ENCODE data around the gene VPS39. TPM values are rescaled to one million over a fixed set of nuclear protein-coding genes. Genes with fewer than 3 reads are reported as not detected.
"Not testable (repeated sequence)": the region's sequence is repeated elsewhere in the genome, so short reads cannot be mapped to it uniquely, and the experiment has no call there.

The VPS39 gene
- 10 to 100 TPM; 14.9 to 42.7 (median 28.9) TPM for polyA plus RNA-seq (ENCODE audit: low read depth in 6 of 6)

GRCh38 chr15:42207674-42208579 is at the start of gene VPS39:
TSS of gene VPS39 (minus strand) at chr15:42208304. CDS start at chr15:42208153, 151 bp downstream.
- H3K27ac Mint-ChIP-seq = peak within 1 kb of the TSS; percentile 85 to 95 (median 94)
- H3K27me3 Mint-ChIP-seq = no peaks in the 10 kb centered on the region
- H3K36me3 Mint-ChIP-seq = peaks cover 0 to 8% of the 10 kb centered on the region in 2 donors

GRCh38 chr15:42253300-42253699 is 45.2 kb upstream of the VPS39 start:
- peaks cover 29 to 40% of the 10 kb centered on the region in 2 donors for H3K36me3 Mint-ChIP-seq
- no peak overlapping the region for H3K4me3 Mint-ChIP-seq
- no peak overlapping the region for H3K27ac Mint-ChIP-seq
- H3K4me1 Mint-ChIP-seq = peaks cover 1 to 17% (median 12%) of the 10 kb centered on the region in 3 donors
- no peak for ATAC-seq (ENCODE audit: low read depth in 2 of 2)
- no peaks in the 10 kb centered on the region for H3K27me3 Mint-ChIP-seq
- H3K9me3 Mint-ChIP-seq = peaks cover 0 to 8% (median 4%) of the 10 kb centered on the region in 7 donors
- no peak for DNase-seq

More at GRCh38 chr15:42207674-42208579, at the start of gene VPS39:
- peaks cover 33 to 40% (median 38%) of the 10 kb centered on the region in 3 donors for H3K4me1 Mint-ChIP-seq
- peak within 1 kb of the TSS; percentile 86 to 98 (median 96) for H3K4me3 Mint-ChIP-seq
- DNase-seq (peak; percentile 77), ATAC-seq (ENCODE audit: low read depth in 2 of 2) (peak; percentile 98 to 99)
- no peaks in the 10 kb centered on the region for H3K9me3 Mint-ChIP-seq

- Mint-ChIP-seq H3K9me3 (no peaks in the 10 kb centered on the region), H3K4me3 (no peak overlapping the region), H3K36me3 (peaks cover 8 to 31% of the 10 kb centered on the region in 2 donors), H3K27ac (no peak overlapping the region), H3K4me1 (peaks cover 0 to 6% (median 0%) of the 10 kb centered on the region in 3 donors), H3K27me3 (no peaks in the 10 kb centered on the region)
- DNase-seq (no peak), ATAC-seq (ENCODE audit: low read depth in 2 of 2) (no peak)
These were observed 32.7 kb upstream of the VPS39 start for GRCh38 chr15:42240823-42241222.

- ATAC-seq (ENCODE audit: low read depth in 2 of 2) (no peak), DNase-seq (no peak)
- Mint-ChIP-seq H3K27me3 (no peaks in the 10 kb centered on the region), H3K4me3 (no peak overlapping the region), H3K4me1 (peaks cover 0 to 6% (median 4%) of the 10 kb centered on the region in 3 donors), H3K27ac (peak overlapping the region in 1 of 6 donors; percentile 27), H3K9me3 (no peaks in the 10 kb centered on the region), H3K36me3 (peaks cover 19 to 39% of the 10 kb centered on the region in 2 donors)
These were observed 31.6 kb upstream of the VPS39 start for GRCh38 chr15:42239528-42240182.

GRCh38 chr15:42233107-42233506 is 25.0 kb upstream of the VPS39 start:
- Mint-ChIP-seq H3K27ac (peak overlapping the region in 3 of 6 donors; percentile 21 to 63 (median 44)), H3K27me3 (no peaks in the 10 kb centered on the region), H3K4me3 (no peak overlapping the region), H3K9me3 (no peaks in the 10 kb centered on the region), H3K4me1 (peaks cover 0 to 8% (median 0%) of the 10 kb centered on the region in 3 donors), H3K36me3 (peaks cover 30 to 44% of the 10 kb centered on the region in 2 donors)
- ATAC-seq (ENCODE audit: low read depth in 2 of 2) (no peak), DNase-seq (no peak)

- Mint-ChIP-seq H3K9me3 (no peaks in the 10 kb centered on the region), H3K4me1 (peaks cover 0 to 8% (median 0%) of the 10 kb centered on the region in 3 donors), H3K27ac (peak overlapping the region in 1 of 6 donors; percentile 72), H3K27me3 (no peaks in the 10 kb centered on the region), H3K36me3 (peaks cover 30 to 44% of the 10 kb centered on the region in 2 donors), H3K4me3 (no peak overlapping the region)
- DNase-seq (no peak), ATAC-seq (ENCODE audit: low read depth in 2 of 2) (no peak)
These were observed 24.5 kb upstream of the VPS39 start for GRCh38 chr15:42232606-42233005.

GRCh38 chr15:42231088-42231487 is 23.0 kb upstream of the VPS39 start:
- Mint-ChIP-seq H3K27ac (peak overlapping the region in 1 of 6 donors; percentile 3), H3K27me3 (no peaks in the 10 kb centered on the region), H3K36me3 (peaks cover 22 to 40% of the 10 kb centered on the region in 2 donors), H3K4me3 (no peak overlapping the region), H3K9me3 (no peaks in the 10 kb centered on the region), H3K4me1 (peaks cover 0 to 8% (median 0%) of the 10 kb centered on the region in 3 donors)
- DNase-seq (no peak), ATAC-seq (ENCODE audit: low read depth in 2 of 2) (no peak)

- not testable (repeated sequence) for H3K9me3 Mint-ChIP-seq; ATAC-seq (ENCODE audit: low read depth in 2 of 2); H3K4me1 Mint-ChIP-seq; H3K27me3 Mint-ChIP-seq; H3K4me3 Mint-ChIP-seq; DNase-seq
- Mint-ChIP-seq H3K27ac (peak overlapping the region in 2 of 6 donors; percentile 81 to 85), H3K36me3 (peaks cover 17 to 34% of the 10 kb centered on the region in 2 donors)
These were observed 20.9 kb upstream of the VPS39 start for GRCh38 chr15:42228981-42229380.

GRCh38 chr15:42228036-42228435 is 19.9 kb upstream of the VPS39 start:
- Mint-ChIP-seq H3K27ac (no peak overlapping the region), H3K36me3 (peaks cover 17 to 40% of the 10 kb centered on the region in 2 donors), H3K4me3 (no peak overlapping the region), H3K4me1 (peaks cover 0 to 8% (median 0%) of the 10 kb centered on the region in 3 donors), H3K27me3 (no peaks in the 10 kb centered on the region), H3K9me3 (no peaks in the 10 kb centered on the region)
- ATAC-seq (ENCODE audit: low read depth in 2 of 2) (no peak), DNase-seq (no peak)

- Mint-ChIP-seq H3K4me3 (no peak overlapping the region), H3K9me3 (no peaks in the 10 kb centered on the region), H3K4me1 (peaks cover 0 to 8% (median 0%) of the 10 kb centered on the region in 3 donors), H3K27ac (peak overlapping the region in 1 of 6 donors; percentile 42), H3K27me3 (no peaks in the 10 kb centered on the region), H3K36me3 (peaks cover 17 to 40% of the 10 kb centered on the region in 2 donors)
- no peak for ATAC-seq (ENCODE audit: low read depth in 2 of 2)
- DNase-seq = no peak
These were observed 18.5 kb upstream of the VPS39 start for GRCh38 chr15:42226648-42227047.

- H3K27ac Mint-ChIP-seq = peak overlapping the region in 2 of 6 donors; percentile 20 to 33
- peaks cover 9 to 34% of the 10 kb centered on the region in 2 donors for H3K36me3 Mint-ChIP-seq
- no peaks in the 10 kb centered on the region for H3K27me3 Mint-ChIP-seq
- no peak overlapping the region for H3K4me3 Mint-ChIP-seq
- no peaks in the 10 kb centered on the region for H3K9me3 Mint-ChIP-seq
- DNase-seq = no peak
- ATAC-seq (ENCODE audit: low read depth in 2 of 2) = no peak
- H3K4me1 Mint-ChIP-seq = peaks cover 12 to 18% (median 14%) of the 10 kb centered on the region in 3 donors
These were observed 12.1 kb upstream of the VPS39 start for GRCh38 chr15:42220216-42220615.

- peaks cover 13 to 26% of the 10 kb centered on the region in 2 donors for H3K36me3 Mint-ChIP-seq
- peak overlapping the region in 4 of 8 donors; percentile 1 to 24 (median 19) for H3K4me3 Mint-ChIP-seq
- ATAC-seq (ENCODE audit: low read depth in 2 of 2) = peak; percentile 83 to 85
- H3K27me3 Mint-ChIP-seq = no peaks in the 10 kb centered on the region
- H3K27ac Mint-ChIP-seq = peak overlapping the region; percentile 8 to 60 (median 23)
- peaks cover 12 to 14% (median 14%) of the 10 kb centered on the region in 3 donors for H3K4me1 Mint-ChIP-seq
- peak; percentile 25 for DNase-seq
- no peaks in the 10 kb centered on the region for H3K9me3 Mint-ChIP-seq
These were observed 11.0 kb upstream of the VPS39 start for GRCh38 chr15:42218953-42219592.

- DNase-seq = no peak
- Mint-ChIP-seq H3K27ac (no peak overlapping the region), H3K36me3 (peaks cover 13 to 36% of the 10 kb centered on the region in 2 donors), H3K9me3 (no peaks in the 10 kb centered on the region), H3K27me3 (no peaks in the 10 kb centered on the region), H3K4me3 (no peak overlapping the region), H3K4me1 (peaks cover 12 to 14% (median 14%) of the 10 kb centered on the region in 3 donors)
- no peak for ATAC-seq (ENCODE audit: low read depth in 2 of 2)
These were observed 9.5 kb upstream of the VPS39 start for GRCh38 chr15:42217568-42217967.
